Endodermal cell (in vitro differentiated cells): ENCODE data around the gene KIF9. TPM values are rescaled to one million over a fixed set of nuclear protein-coding genes. Genes with fewer than 3 reads are reported as not detected.
"Not testable (repeated sequence)": the region's sequence is repeated elsewhere in the genome, so short reads cannot be mapped to it uniquely, and the experiment has no call there.

Source experiments
- DNase-seq: peaks from one replicate; pipeline ENCODE4 v3.0.0-alpha.2; 2017
- H3K27ac ChIP-seq: 2 replicates; pipeline ENCODE4 v1.5.1; 2013; ENCODE audit warnings: mild to moderate bottlenecking, low read depth, low read length, moderate library complexity
- H3K27me3 ChIP-seq: 2 replicates; pipeline ENCODE4 v1.6.1; 2013; ENCODE audit warnings: mild to moderate bottlenecking, low read length, moderate library complexity; ENCODE audit not compliant: insufficient read depth, control insufficient read depth, poor library complexity, severe bottlenecking
- H3K36me3 ChIP-seq: 2 replicates; pipeline ENCODE4 v1.7.0; 2013; ENCODE audit warnings: mild to moderate bottlenecking, low read length, moderate library complexity; ENCODE audit not compliant: control insufficient read depth, insufficient read depth
- H3K4me1 ChIP-seq: one replicate; pipeline ENCODE4 v1.7.0; 2013; ENCODE audit warnings: low read length; ENCODE audit not compliant: control insufficient read depth, insufficient read depth
- H3K4me3 ChIP-seq: 2 replicates; pipeline ENCODE4 v1.5.1; 2013; ENCODE audit warnings: mild to moderate bottlenecking, low read length, moderate library complexity
- H3K9ac ChIP-seq: 2 replicates; pipeline ENCODE4 v1.6.1; 2013; ENCODE audit warnings: mild to moderate bottlenecking, low read length, moderate library complexity; ENCODE audit not compliant: poor library complexity, severe bottlenecking; ENCODE audit errors: extremely low read depth
- H3K9me3 ChIP-seq: 2 replicates; pipeline ENCODE4 v1.6.1; 2013; ENCODE audit warnings: mild to moderate bottlenecking, low read length, moderate library complexity; ENCODE audit not compliant: control insufficient read depth
- H3K27ac Mint-ChIP-seq: 2 replicates; pipeline ENCODE4 v1.8.0; 2020; ENCODE audit warnings: mixed read lengths
- H3K27me3 Mint-ChIP-seq: 2 replicates; pipeline ENCODE4 v1.8.0; 2021; ENCODE audit warnings: mild to moderate bottlenecking, mixed read lengths; ENCODE audit not compliant: insufficient read depth
- H3K36me3 Mint-ChIP-seq: 2 replicates; pipeline ENCODE4 v1.8.0; 2020; ENCODE audit warnings: low read depth, mixed read lengths
- H3K4me1 Mint-ChIP-seq: 2 replicates; pipeline ENCODE4 v1.8.0; 2020; ENCODE audit warnings: mixed read lengths
- H3K4me3 Mint-ChIP-seq: 2 replicates; pipeline ENCODE4 v1.8.0; 2020; ENCODE audit warnings: mild to moderate bottlenecking, moderate library complexity, mixed read lengths
- H3K9me3 Mint-ChIP-seq: 2 replicates; pipeline ENCODE4 v1.8.0; 2020; ENCODE audit warnings: mild to moderate bottlenecking, mixed read lengths
- WGBS, 2 experiments: methylation state at CpG; one replicate each; pipeline versions ENCODE4 v1.1.5 to v1.1.7; 2013; ENCODE audit warnings: missing lambda C conversion rate in 2 of 2, mixed read lengths in 1 of 2; ENCODE audit not compliant: insufficient coverage in 1 of 2, insufficient read length in 1 of 2; 5-methylcytosine and 5-hydroxymethylcytosine counted together
- total RNA-seq, 2 donors: library from RNA; stranded (reverse); fragmentation: NEBNext Ultra II Directional in 1 of 2; extraction: Animal tissue kit (Norgen Biotek cat#: 25700) in 1 of 2; gene quantifications; 2 replicates in 1 of 2; 3 replicates in 1 of 2; pipeline ENCODE4 v1.2.1, GENCODE V29; 2021
- TF ChIP-seq, protein P1 (sequence below): fragments of 200-600 bp; sonication (generic); conservative IDR thresholded peaks from 2 replicates; pipeline ENCODE4 v1.5.0; 2021; ENCODE audit warnings: antibody characterized with exemption, mild to moderate bottlenecking

The KIF9 gene
- total RNA-seq, 2 donors from 2014 or later: 9.9 TPM

- Histone ChIP-seq H3K4me1 (no peaks in the 10 kb centered on the region), H3K27ac (no peak overlapping the region), H3K4me3 (no peak overlapping the region), H3K27me3 (no peaks in the 10 kb centered on the region), H3K36me3 (no peaks in the 10 kb centered on the region), H3K9me3 (no peaks in the 10 kb centered on the region), H3K9ac (no peak overlapping the region)
- no peaks in the 10 kb centered on the region for H3K9me3 Mint-ChIP-seq
- WGBS, 2 experiments: 87 to 89% methylated on average over 3 of the region's 3 CpGs
- no peak for DNase-seq
- peaks cover 7% of the 10 kb centered on the region for H3K4me1 Mint-ChIP-seq
- H3K27ac Mint-ChIP-seq: no peak overlapping the region
- TF ChIP-seq, protein P1, sequence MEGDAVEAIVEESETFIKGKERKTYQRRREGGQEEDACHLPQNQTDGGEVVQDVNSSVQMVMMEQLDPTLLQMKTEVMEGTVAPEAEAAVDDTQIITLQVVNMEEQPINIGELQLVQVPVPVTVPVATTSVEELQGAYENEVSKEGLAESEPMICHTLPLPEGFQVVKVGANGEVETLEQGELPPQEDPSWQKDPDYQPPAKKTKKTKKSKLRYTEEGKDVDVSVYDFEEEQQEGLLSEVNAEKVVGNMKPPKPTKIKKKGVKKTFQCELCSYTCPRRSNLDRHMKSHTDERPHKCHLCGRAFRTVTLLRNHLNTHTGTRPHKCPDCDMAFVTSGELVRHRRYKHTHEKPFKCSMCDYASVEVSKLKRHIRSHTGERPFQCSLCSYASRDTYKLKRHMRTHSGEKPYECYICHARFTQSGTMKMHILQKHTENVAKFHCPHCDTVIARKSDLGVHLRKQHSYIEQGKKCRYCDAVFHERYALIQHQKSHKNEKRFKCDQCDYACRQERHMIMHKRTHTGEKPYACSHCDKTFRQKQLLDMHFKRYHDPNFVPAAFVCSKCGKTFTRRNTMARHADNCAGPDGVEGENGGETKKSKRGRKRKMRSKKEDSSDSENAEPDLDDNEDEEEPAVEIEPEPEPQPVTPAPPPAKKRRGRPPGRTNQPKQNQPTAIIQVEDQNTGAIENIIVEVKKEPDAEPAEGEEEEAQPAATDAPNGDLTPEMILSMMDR: no peak
- H3K36me3 Mint-ChIP-seq: peaks cover 4% of the 10 kb centered on the region
- H3K4me3 Mint-ChIP-seq: no peak overlapping the region
- no peaks in the 10 kb centered on the region for H3K27me3 Mint-ChIP-seq
Measured at GRCh38 chr3:47223755-47224154, 58.8 kb downstream of the KIF9 start.

GRCh38 chr3:47221798-47222197 is 60.8 kb downstream of the KIF9 start:
- H3K4me1 Mint-ChIP-seq: peaks cover 4% of the 10 kb centered on the region
- H3K27ac Mint-ChIP-seq: no peak overlapping the region
- TF ChIP-seq, protein P1: no peak

DNA sequence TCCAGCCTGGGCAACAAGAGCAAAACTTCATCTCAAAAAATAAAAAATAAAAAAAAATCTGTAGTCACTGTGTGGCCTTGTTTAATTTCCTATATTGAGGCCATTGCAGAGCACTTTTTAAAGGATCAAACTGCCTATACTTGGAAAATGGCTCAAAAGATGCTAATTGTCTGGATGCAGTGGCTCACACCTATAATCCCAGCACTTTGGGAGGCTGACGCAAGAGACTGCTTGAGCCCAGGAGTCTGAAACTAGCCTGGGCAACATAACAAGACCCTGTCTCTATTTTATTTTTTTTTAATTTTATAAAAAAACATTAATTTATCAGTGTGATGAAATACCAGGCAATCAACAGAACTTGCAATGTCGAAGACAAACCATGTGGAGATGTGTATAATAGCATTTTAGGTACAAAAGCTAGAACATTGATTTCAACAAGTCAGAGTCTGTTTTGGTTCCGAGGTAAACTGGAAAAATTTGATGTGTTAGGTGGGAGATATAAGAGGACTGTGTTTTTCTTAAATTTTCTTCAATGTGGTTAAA is 71.7 kb downstream of the KIF9 start:
- no peak overlapping the region for H3K9ac ChIP-seq
- no peaks in the 10 kb centered on the region for H3K4me1 ChIP-seq
- H3K9me3 ChIP-seq: no peaks in the 10 kb centered on the region
- Mint-ChIP-seq H3K27ac (no peak overlapping the region), H3K27me3 (no peaks in the 10 kb centered on the region), H3K36me3 (peaks cover 6% of the 10 kb centered on the region), H3K9me3 (no peaks in the 10 kb centered on the region), H3K4me3 (no peak overlapping the region), H3K4me1 (peaks cover 19% of the 10 kb centered on the region)
- WGBS, 2 experiments: 92 to 96% methylated on average over 2 to 3 of the region's 3 CpGs
- peak; percentile 7 for DNase-seq
- TF ChIP-seq, protein P1: no peak
- no peak overlapping the region for H3K4me3 ChIP-seq
- no peak overlapping the region for H3K27ac ChIP-seq
- no peaks in the 10 kb centered on the region for H3K36me3 ChIP-seq
- H3K27me3 ChIP-seq: no peaks in the 10 kb centered on the region

More at GRCh38 chr3:47221798-47222197, 60.8 kb downstream of the KIF9 start:
- DNase-seq: no peak
- Histone ChIP-seq H3K36me3 (no peaks in the 10 kb centered on the region), H3K27me3 (no peaks in the 10 kb centered on the region), H3K27ac (no peak overlapping the region), H3K9ac (no peak overlapping the region), H3K9me3 (no peaks in the 10 kb centered on the region), H3K4me3 (no peak overlapping the region), H3K4me1 (no peaks in the 10 kb centered on the region)
- Mint-ChIP-seq H3K9me3 (no peaks in the 10 kb centered on the region), H3K27me3 (no peaks in the 10 kb centered on the region), H3K4me3 (no peak overlapping the region), H3K36me3 (peaks cover 4% of the 10 kb centered on the region)
- no CpG with 5 or more reads among the region's 1 CpG for WGBS, 2 experiments

DNA sequence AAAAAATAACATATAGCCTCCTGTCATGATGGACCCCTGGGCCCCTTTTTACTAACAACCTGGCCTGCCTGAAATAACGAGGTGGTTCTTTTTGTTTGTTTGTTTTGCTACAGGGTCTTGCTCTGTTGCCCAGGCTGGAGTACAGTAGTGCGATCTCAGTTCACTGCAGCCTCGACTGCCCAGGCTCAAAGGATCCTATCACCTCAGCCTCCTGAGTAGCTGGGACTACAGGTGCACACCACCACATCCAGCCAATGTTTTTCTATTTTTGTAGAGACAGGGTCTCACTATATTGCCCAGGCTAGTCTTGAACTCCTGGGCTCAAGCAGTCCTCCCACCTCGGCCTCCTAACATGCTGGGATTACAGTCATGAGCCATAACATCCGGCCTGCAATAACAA is 76.6 kb downstream of the KIF9 start:
- not testable (repeated sequence) for H3K4me3 Mint-ChIP-seq, DNase-seq, H3K27ac ChIP-seq, H3K9me3 ChIP-seq, H3K27me3 ChIP-seq, H3K36me3 ChIP-seq, H3K36me3 Mint-ChIP-seq, H3K4me1 ChIP-seq, H3K9ac ChIP-seq, H3K27me3 Mint-ChIP-seq, H3K4me1 Mint-ChIP-seq, H3K4me3 ChIP-seq, H3K9me3 Mint-ChIP-seq, H3K27ac Mint-ChIP-seq
- 92 to 94% methylated on average over 5 of the region's 5 CpGs for WGBS, 2 experiments
